ENCODE results near the gene CTAG1A.

GRCh38 chrX:154540897-154541535, 43.9 kb upstream of the CTAG1A start:
- TF ChIP-seq, protein P1, sequence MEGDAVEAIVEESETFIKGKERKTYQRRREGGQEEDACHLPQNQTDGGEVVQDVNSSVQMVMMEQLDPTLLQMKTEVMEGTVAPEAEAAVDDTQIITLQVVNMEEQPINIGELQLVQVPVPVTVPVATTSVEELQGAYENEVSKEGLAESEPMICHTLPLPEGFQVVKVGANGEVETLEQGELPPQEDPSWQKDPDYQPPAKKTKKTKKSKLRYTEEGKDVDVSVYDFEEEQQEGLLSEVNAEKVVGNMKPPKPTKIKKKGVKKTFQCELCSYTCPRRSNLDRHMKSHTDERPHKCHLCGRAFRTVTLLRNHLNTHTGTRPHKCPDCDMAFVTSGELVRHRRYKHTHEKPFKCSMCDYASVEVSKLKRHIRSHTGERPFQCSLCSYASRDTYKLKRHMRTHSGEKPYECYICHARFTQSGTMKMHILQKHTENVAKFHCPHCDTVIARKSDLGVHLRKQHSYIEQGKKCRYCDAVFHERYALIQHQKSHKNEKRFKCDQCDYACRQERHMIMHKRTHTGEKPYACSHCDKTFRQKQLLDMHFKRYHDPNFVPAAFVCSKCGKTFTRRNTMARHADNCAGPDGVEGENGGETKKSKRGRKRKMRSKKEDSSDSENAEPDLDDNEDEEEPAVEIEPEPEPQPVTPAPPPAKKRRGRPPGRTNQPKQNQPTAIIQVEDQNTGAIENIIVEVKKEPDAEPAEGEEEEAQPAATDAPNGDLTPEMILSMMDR (IDR thresholded peaks at IDR 0.05 in 4 of 5, conservative IDR thresholded peaks at IDR 0.05 in 1 of 5) = no peak
- TF ChIP-seq POLR2A (IDR thresholded peaks at IDR 0.05) = no peak

Data from gastrocnemius medialis (tissue), 4 donors.